GM12878 (cell line): ENCODE measurements around the gene STRN4. TPM values are rescaled to one million over a fixed set of nuclear protein-coding genes. Genes with fewer than 3 reads are reported as not detected.

Experiments
- ATAC-seq: fragments of 200-7000 bp; cut with Tn5 transposase; 3 replicates; pipeline ENCODE4 v1.9.1; 2020; ENCODE audit warnings: mild to moderate bottlenecking, moderate library complexity
- BruUV-seq: library from RNA; stranded (reverse); fragments of 400-500 nt; replicated peaks from 2 replicates; lab custom pipeline; 2021; lab: Mats Ljungman, UMichigan
- CTCF ChIA-PET: fragments of 300-600 bp; sonication (Branson Sonifier 250); formaldehyde crosslinking; extraction: SDS; loops from one replicate; lab custom pipeline; 2021; ENCODE audit warnings: inconsistent platforms; lab: Yijun Ruan, JAX
- POLR2A ChIA-PET: fragments of 350-600 bp; formaldehyde crosslinking; extraction: SDS; loops from one replicate; lab custom pipeline; 2021; ENCODE audit warnings: inconsistent platforms; lab: Charles Lee
- RAD21 ChIA-PET: fragments of 300-600 bp; sonication (Branson Sonifier 250); formaldehyde crosslinking; loops from one replicate; lab custom pipeline; 2023; ENCODE audit warnings: antibody characterized with exemption; ENCODE audit not compliant: unreplicated experiment; lab: Charles Lee
- SMC1A ChIA-PET: fragments of 300-600 bp; sonication (Branson Sonifier 250); formaldehyde crosslinking; loops from one replicate; lab custom pipeline; 2023; ENCODE audit not compliant: unreplicated experiment, uncharacterized antibody; lab: Charles Lee
- DNase-seq: peaks from one replicate; pipeline ENCODE4 v3.0.0-alpha.2; 2011; ENCODE audit warnings: low read depth, low spot score
- FAIRE-seq: peaks from 3 replicates; lab custom pipeline; 2011; peaks lifted over from hg19 to GRCh38; lab: Jason Lieb, UNC
- H2AFZ ChIP-seq: 2 replicates; pipeline ENCODE4 v1.6.0; 2011; ENCODE audit warnings: low read depth, low read length, control low read depth; ENCODE audit not compliant: control insufficient read depth
- H3K27ac ChIP-seq: 2 replicates; pipeline ENCODE4 v1.5.1; 2011; ENCODE audit warnings: control low read depth; ENCODE audit not compliant: control insufficient read depth, insufficient read depth
- H3K27me3 ChIP-seq, 2 experiments: replicated peaks in 1 of 2; 2 replicates each; pipeline versions ENCODE4 v1.6.0 to v1.6.1; 2011; ENCODE audit warnings: low read length in 1 of 2; ENCODE audit not compliant: control insufficient read depth in 2 of 2, insufficient read depth in 2 of 2
- H3K36me3 ChIP-seq, 2 experiments: 2 replicates each; pipeline ENCODE4 v1.5.1; 2011; ENCODE audit warnings: low read length in 1 of 2; ENCODE audit not compliant: control insufficient read depth in 2 of 2, insufficient read depth in 2 of 2
- H3K4me1 ChIP-seq: 2 replicates; pipeline ENCODE4 v1.6.1; 2011; ENCODE audit warnings: mild to moderate bottlenecking, low read length, moderate library complexity, mixed read lengths; ENCODE audit not compliant: control insufficient read depth, insufficient read depth
- H3K4me2 ChIP-seq: 2 replicates; pipeline ENCODE4 v1.6.0; 2011; ENCODE audit warnings: control low read depth; ENCODE audit not compliant: control insufficient read depth, insufficient read depth
- H3K4me3 ChIP-seq: fragments of 200-600 bp; sonication (generic); 2 replicates; pipeline ENCODE4 v1.5.1; 2016
- H3K79me2 ChIP-seq: 2 replicates; pipeline ENCODE4 v1.6.0; 2011; ENCODE audit warnings: low read length; ENCODE audit not compliant: control insufficient read depth, insufficient read depth
- H3K9ac ChIP-seq: 2 replicates; pipeline ENCODE4 v1.8.0; 2011; ENCODE audit warnings: low read length, control low read depth, mixed read lengths; ENCODE audit not compliant: control insufficient read depth, insufficient read depth
- H3K9me3 ChIP-seq: replicated peaks from 3 replicates; pipeline ENCODE4 v1.5.1; 2011; ENCODE audit warnings: mild to moderate bottlenecking, low read length; ENCODE audit not compliant: control insufficient read depth, insufficient read depth
- H4K20me1 ChIP-seq: 2 replicates; pipeline ENCODE4 v1.6.0; 2011; ENCODE audit not compliant: control insufficient read depth, insufficient read depth
- BCL3 ChIP-seq: IDR thresholded peaks from 2 replicates; pipeline ENCODE4 v1.6.1; 2011; ENCODE audit warnings: borderline replicate concordance, low read depth, mild to moderate bottlenecking, moderate library complexity, low read length; ENCODE audit not compliant: insufficient read depth, poor library complexity, severe bottlenecking
- BRCA1 ChIP-seq: IDR thresholded peaks from 2 replicates; pipeline ENCODE4 v1.6.1; 2011; ENCODE audit warnings: low read depth, low read length, improper control_type of control experiment
- CBX5 ChIP-seq: sonication (generic); IDR thresholded peaks from 2 replicates; pipeline ENCODE4 v1.6.1; 2016; ENCODE audit warnings: low read depth, moderate library complexity, mild to moderate bottlenecking, inconsistent platforms
- MYC ChIP-seq: IDR thresholded peaks from 2 replicates; pipeline ENCODE4 v1.6.1; 2011; ENCODE audit warnings: mild to moderate bottlenecking, low read length, moderate library complexity, inconsistent platforms; ENCODE audit not compliant: insufficient read depth, insufficient replicate concordance, insufficient read length, severe bottlenecking
- RB1 ChIP-seq: fragments of 450-650 bp; formaldehyde crosslinking; IDR thresholded peaks from 2 replicates; pipeline ENCODE4 v1.6.1; 2017; ENCODE audit warnings: mild to moderate bottlenecking, borderline replicate concordance
- RELA ChIP-seq: fragments of 450-650 bp; IDR thresholded peaks from 2 replicates; pipeline ENCODE4 v1.8.0; 2014; ENCODE audit warnings: borderline replicate concordance; ENCODE audit not compliant: partially characterized antibody
- TBL1XR1 ChIP-seq: IDR thresholded peaks from 2 replicates; pipeline ENCODE4 v1.6.1; 2012; ENCODE audit warnings: low read depth, low read length, improper control_type of control experiment
- ZNF687 ChIP-seq: fragments of 450-650 bp; IDR thresholded peaks from 2 replicates; pipeline ENCODE4 v1.6.1; 2017; ENCODE audit warnings: mild to moderate bottlenecking, moderate library complexity
- WGBS: methylation state at CpG from one replicate; pipeline ENCODE4 v1.1.6; 2016; ENCODE audit warnings: low lambda C conversion rate; ENCODE audit not compliant: insufficient replicate concordance, insufficient coverage; ENCODE audit errors: missing lambda C conversion rate; 5-methylcytosine and 5-hydroxymethylcytosine counted together
- in situ Hi-C: fragments of 300-500 bp; cut with MboI; formaldehyde crosslinking; loops from 9 replicates; pipeline ENCODE4 v1.14.3; 2018; ENCODE audit warnings: mixed read lengths
- intact Hi-C: fragments of 100-400 bp; cut with micrococcal nuclease; formaldehyde crosslinking; loops from one replicate; pipeline ENCODE4 v1.14.2; 2022; ENCODE audit not compliant: unreplicated experiment
- polyA plus RNA-seq, 11 experiments: library from polyadenylated mRNA; depleted of rRNA in 4 of 11; unstranded in 6 of 11; stranded (reverse) in 5 of 11; fragments of >200 nt; fragmentation: Nextera tagmentation in 4 of 11; fragmentation: Illumina TruSeq in 1 of 11; extraction: Ambion mirVana in 4 of 11; extraction: Trizol in 1 of 11; gene quantifications; 1 replicate in 1 of 11; 2 replicates in 10 of 11; pipeline versions ENCODE4 v1.2.1 to v1.2.3, GENCODE V29; 2011 to 2016; ENCODE audit warnings: inconsistent platforms in 2 of 11, missing spikeins in 2 of 11, low read depth in 1 of 11
- total RNA-seq, 4 experiments: library from RNA; depleted of rRNA in 3 of 4; stranded (reverse); fragments of >200 nt in 3 of 4; fragmentation: Illumina TruSeq in 1 of 4; extraction: Trizol in 1 of 4; gene quantifications; 2 replicates each; pipeline versions ENCODE4 v1.2.1 to v1.2.3, GENCODE V29; 2013 to 2021
- TF ChIP-seq, protein P1 (sequence below): fragments of 450-650 bp; IDR thresholded peaks from 2 replicates; pipeline ENCODE4 v1.6.1; 2018; ENCODE audit warnings: mild to moderate bottlenecking, low read depth, moderate library complexity; ENCODE audit not compliant: partially characterized antibody
- TF ChIP-seq, protein P2 (sequence below): IDR thresholded peaks from 2 replicates; pipeline ENCODE4 v1.6.1; 2012; ENCODE audit warnings: low read depth, low read length, improper control_type of control experiment

Gene STRN4
- total and polyA plus RNA-seq, 10 of the 15 experiments (the other 5 are each of a cell fraction or from before 2014, with no cell fraction given), result 0.42 to 62.8 (median 22.5) TPM

- Histone ChIP-seq H3K27me3 (no peaks in the 10 kb centered on the region), H3K79me2 (no peaks in the 10 kb centered on the region), H3K4me3 (no peak overlapping the region), H4K20me1 (no peaks in the 10 kb centered on the region), H3K9ac (no peak overlapping the region), H3K27ac (no peak overlapping the region), H3K36me3 (peaks cover 9 to 17% of the 10 kb centered on the region in 2 experiments), H3K4me1 (no peaks in the 10 kb centered on the region), H3K9me3 (no peaks in the 10 kb centered on the region), H3K4me2 (no peak overlapping the region), H2AFZ (no peak overlapping the region)
- FAIRE-seq, result no peak
- ChIA-PET SMC1A (interaction anchor here (1.7 kb wide), 1 partner anchor 68 kb away, joined by 4 read pairs; no protein-coding TSS in a partner anchor), RAD21 (no interaction called here), POLR2A (no interaction called here), CTCF (interaction anchor here (0.7 to 2.4 kb wide), 5 partner anchors 13 to 68 kb away, joined by 3 to 12 read pairs (median 3); no protein-coding TSS in a partner anchor)
- no peak for DNase-seq
- in situ Hi-C loops, result no loop called here
- BruUV-seq, result no TSS peak
- 84% methylated on average over 11 of the region's 12 CpGs for WGBS
- intact Hi-C loops, result no loop called here
- ATAC-seq, result no peak
- TF ChIP-seq BCL3, result no peak
- TF ChIP-seq, protein P1, sequence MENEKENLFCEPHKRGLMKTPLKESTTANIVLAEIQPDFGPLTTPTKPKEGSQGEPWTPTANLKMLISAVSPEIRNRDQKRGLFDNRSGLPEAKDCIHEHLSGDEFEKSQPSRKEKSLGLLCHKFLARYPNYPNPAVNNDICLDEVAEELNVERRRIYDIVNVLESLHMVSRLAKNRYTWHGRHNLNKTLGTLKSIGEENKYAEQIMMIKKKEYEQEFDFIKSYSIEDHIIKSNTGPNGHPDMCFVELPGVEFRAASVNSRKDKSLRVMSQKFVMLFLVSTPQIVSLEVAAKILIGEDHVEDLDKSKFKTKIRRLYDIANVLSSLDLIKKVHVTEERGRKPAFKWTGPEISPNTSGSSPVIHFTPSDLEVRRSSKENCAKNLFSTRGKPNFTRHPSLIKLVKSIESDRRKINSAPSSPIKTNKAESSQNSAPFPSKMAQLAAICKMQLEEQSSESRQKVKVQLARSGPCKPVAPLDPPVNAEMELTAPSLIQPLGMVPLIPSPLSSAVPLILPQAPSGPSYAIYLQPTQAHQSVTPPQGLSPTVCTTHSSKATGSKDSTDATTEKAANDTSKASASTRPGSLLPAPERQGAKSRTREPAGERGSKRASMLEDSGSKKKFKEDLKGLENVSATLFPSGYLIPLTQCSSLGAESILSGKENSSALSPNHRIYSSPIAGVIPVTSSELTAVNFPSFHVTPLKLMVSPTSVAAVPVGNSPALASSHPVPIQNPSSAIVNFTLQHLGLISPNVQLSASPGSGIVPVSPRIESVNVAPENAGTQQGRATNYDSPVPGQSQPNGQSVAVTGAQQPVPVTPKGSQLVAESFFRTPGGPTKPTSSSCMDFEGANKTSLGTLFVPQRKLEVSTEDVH, result no peak
- TF ChIP-seq CBX5, result no peak
- no peak for TF ChIP-seq RELA
- TF ChIP-seq ZNF687, result no peak
- TF ChIP-seq TBL1XR1, result no peak
- no peak for TF ChIP-seq MYC
- TF ChIP-seq, protein P2, sequence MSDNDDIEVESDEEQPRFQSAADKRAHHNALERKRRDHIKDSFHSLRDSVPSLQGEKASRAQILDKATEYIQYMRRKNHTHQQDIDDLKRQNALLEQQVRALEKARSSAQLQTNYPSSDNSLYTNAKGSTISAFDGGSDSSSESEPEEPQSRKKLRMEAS, result no peak
- no peak for TF ChIP-seq RB1
- no peak for TF ChIP-seq BRCA1
Measured at GRCh38 chr19:46772170-46773017, 26.1 kb upstream of the STRN4 start.
